Measurements from ENCODE around the gene NRL. TPM values are rescaled to one million over a fixed set of nuclear protein-coding genes. Genes with fewer than 3 reads are reported as not detected.

NRL gene
- total RNA-seq, 1 donor from 2014 or later = 1.2 TPM

GRCh38 chr14:24065408-24065807, 49.3 kb downstream of the NRL start:
- TF ChIP-seq, protein P1, sequence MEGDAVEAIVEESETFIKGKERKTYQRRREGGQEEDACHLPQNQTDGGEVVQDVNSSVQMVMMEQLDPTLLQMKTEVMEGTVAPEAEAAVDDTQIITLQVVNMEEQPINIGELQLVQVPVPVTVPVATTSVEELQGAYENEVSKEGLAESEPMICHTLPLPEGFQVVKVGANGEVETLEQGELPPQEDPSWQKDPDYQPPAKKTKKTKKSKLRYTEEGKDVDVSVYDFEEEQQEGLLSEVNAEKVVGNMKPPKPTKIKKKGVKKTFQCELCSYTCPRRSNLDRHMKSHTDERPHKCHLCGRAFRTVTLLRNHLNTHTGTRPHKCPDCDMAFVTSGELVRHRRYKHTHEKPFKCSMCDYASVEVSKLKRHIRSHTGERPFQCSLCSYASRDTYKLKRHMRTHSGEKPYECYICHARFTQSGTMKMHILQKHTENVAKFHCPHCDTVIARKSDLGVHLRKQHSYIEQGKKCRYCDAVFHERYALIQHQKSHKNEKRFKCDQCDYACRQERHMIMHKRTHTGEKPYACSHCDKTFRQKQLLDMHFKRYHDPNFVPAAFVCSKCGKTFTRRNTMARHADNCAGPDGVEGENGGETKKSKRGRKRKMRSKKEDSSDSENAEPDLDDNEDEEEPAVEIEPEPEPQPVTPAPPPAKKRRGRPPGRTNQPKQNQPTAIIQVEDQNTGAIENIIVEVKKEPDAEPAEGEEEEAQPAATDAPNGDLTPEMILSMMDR (conservative IDR thresholded peaks at IDR 0.05; ENCODE audit: low read depth, low read length) = no peak
- DNase-seq (ENCODE audit: low read depth) = no peak
- no peak overlapping the region for H3K4me3 ChIP-seq (ENCODE audit: low read depth, low read length)

- TF ChIP-seq, protein P1 (conservative IDR thresholded peaks at IDR 0.05; ENCODE audit: low read depth, low read length) = no peak
- no peak overlapping the region for H3K4me3 ChIP-seq (ENCODE audit: low read depth, low read length)
- DNase-seq (ENCODE audit: low read depth) = no peak
Observed at GRCh38 chr14:24064856-24065255, 49.9 kb downstream of the NRL start.

- no peak for DNase-seq (ENCODE audit: low read depth)
- TF ChIP-seq, protein P1 (conservative IDR thresholded peaks at IDR 0.05; ENCODE audit: low read depth, low read length) = no peak
- no peak overlapping the region for H3K4me3 ChIP-seq (ENCODE audit: low read depth, low read length)
Observed at GRCh38 chr14:24064091-24064795, 50.5 kb downstream of the NRL start.

- no peak for DNase-seq (ENCODE audit: low read depth)
- no peak overlapping the region for H3K4me3 ChIP-seq (ENCODE audit: low read depth, low read length)
- TF ChIP-seq, protein P1 (conservative IDR thresholded peaks at IDR 0.05; ENCODE audit: low read depth, low read length) = no peak
Observed at GRCh38 chr14:24063263-24063836, 51.4 kb downstream of the NRL start.

- TF ChIP-seq, protein P1 (conservative IDR thresholded peaks at IDR 0.05; ENCODE audit: low read depth, low read length) = no peak
- no peak for DNase-seq (ENCODE audit: low read depth)
- H3K4me3 ChIP-seq (ENCODE audit: low read depth, low read length) = no peak overlapping the region
Observed at GRCh38 chr14:24062216-24062980, 52.4 kb downstream of the NRL start.

- TF ChIP-seq, protein P1 (conservative IDR thresholded peaks at IDR 0.05; ENCODE audit: low read depth, low read length) = no peak
- H3K4me3 ChIP-seq (ENCODE audit: low read depth, low read length) = no peak overlapping the region
- DNase-seq (ENCODE audit: low read depth) = no peak
Observed at GRCh38 chr14:24060984-24061913, 53.5 kb downstream of the NRL start.
